Astrocyte (in vitro differentiated cells and primary cell): ENCODE data around the gene EEF2K. TPM values are rescaled to one million over a fixed set of nuclear protein-coding genes. Genes with fewer than 3 reads are reported as not detected.
"Not testable (repeated sequence)": the region's sequence is repeated elsewhere in the genome, so short reads cannot be mapped to it uniquely, and the experiment has no call there.

Experiments used
- DNase-seq: peaks from one replicate; pipeline ENCODE4 v3.0.0-alpha.2; 2010; ENCODE audit warnings: low read depth
- FAIRE-seq: peaks from 2 replicates; lab custom pipeline; 2011; peaks lifted over from hg19 to GRCh38; lab: Jason Lieb, UNC
- H2AFZ ChIP-seq: 2 replicates; pipeline ENCODE4 v1.6.0; 2012; ENCODE audit warnings: low read depth, low read length, inconsistent platforms
- H3K27ac ChIP-seq: 2 replicates; pipeline ENCODE4 v1.5.1; 2011; ENCODE audit warnings: low read depth, low read length, inconsistent platforms
- H3K27me3 ChIP-seq: 2 replicates; pipeline ENCODE4 v1.6.0; 2011; ENCODE audit warnings: low read length, inconsistent platforms; ENCODE audit not compliant: insufficient read depth
- H3K36me3 ChIP-seq: 2 replicates; pipeline ENCODE4 v1.5.1; 2011; ENCODE audit warnings: low read length, inconsistent platforms; ENCODE audit not compliant: insufficient read depth
- H3K4me1 ChIP-seq: 2 replicates; pipeline ENCODE4 v1.5.1; 2011; ENCODE audit warnings: low read length, inconsistent platforms; ENCODE audit not compliant: insufficient read depth
- H3K4me2 ChIP-seq: 2 replicates; pipeline ENCODE4 v1.6.0; 2012; ENCODE audit warnings: low read length, inconsistent platforms
- H3K4me3 ChIP-seq: 2 replicates; pipeline ENCODE4 v1.5.1; 2011; ENCODE audit warnings: low read depth, mild to moderate bottlenecking, low read length, inconsistent platforms; ENCODE audit not compliant: insufficient read depth
- H3K79me2 ChIP-seq: 2 replicates; pipeline ENCODE4 v1.6.0; 2012; ENCODE audit warnings: mild to moderate bottlenecking, low read length, inconsistent platforms; ENCODE audit not compliant: insufficient read depth
- H3K9ac ChIP-seq: 2 replicates; pipeline ENCODE4 v1.6.0; 2012; ENCODE audit warnings: mild to moderate bottlenecking, low read length, inconsistent platforms
- H3K9me3 ChIP-seq: 2 replicates; pipeline ENCODE4 v1.5.1; 2012; ENCODE audit warnings: low read depth, mild to moderate bottlenecking, low read length, inconsistent platforms; ENCODE audit not compliant: insufficient read depth
- H4K20me1 ChIP-seq: 2 replicates; pipeline ENCODE4 v1.6.0; 2012; ENCODE audit warnings: low read length, inconsistent platforms; ENCODE audit not compliant: insufficient read depth
- H3K27ac Mint-ChIP-seq: one replicate; pipeline ENCODE4 v1.8.0; 2021; ENCODE audit warnings: mild to moderate bottlenecking, mixed read lengths; ENCODE audit not compliant: unreplicated experiment
- H3K27me3 Mint-ChIP-seq: one replicate; pipeline ENCODE4 v1.8.0; 2021; ENCODE audit warnings: low read depth, mixed read lengths; ENCODE audit not compliant: unreplicated experiment
- H3K36me3 Mint-ChIP-seq: one replicate; pipeline ENCODE4 v1.8.0; 2021; ENCODE audit warnings: low read depth, mixed read lengths; ENCODE audit not compliant: unreplicated experiment
- H3K4me1 Mint-ChIP-seq: one replicate; pipeline ENCODE4 v1.8.0; 2021; ENCODE audit warnings: low read depth, mixed read lengths; ENCODE audit not compliant: unreplicated experiment
- H3K4me3 Mint-ChIP-seq: one replicate; pipeline ENCODE4 v1.8.0; 2021; ENCODE audit warnings: mild to moderate bottlenecking, moderate library complexity, mixed read lengths; ENCODE audit not compliant: unreplicated experiment
- H3K9me3 Mint-ChIP-seq: one replicate; pipeline ENCODE4 v1.8.0; 2021; ENCODE audit warnings: mild to moderate bottlenecking, mixed read lengths; ENCODE audit not compliant: unreplicated experiment
- CTCF ChIP-seq: IDR thresholded peaks from 2 replicates; pipeline ENCODE4 v1.5.1; 2011; ENCODE audit warnings: low read depth, mild to moderate bottlenecking, inconsistent platforms, low read length, moderate library complexity; ENCODE audit not compliant: insufficient read depth
- EZH2 ChIP-seq: IDR thresholded peaks from 2 replicates; pipeline ENCODE4 v1.6.1; 2012; ENCODE audit warnings: mild to moderate bottlenecking, low read length, inconsistent platforms; ENCODE audit not compliant: insufficient read depth
- total RNA-seq: library from RNA; stranded (reverse); gene quantifications from 2 replicates; pipeline ENCODE4 v1.2.1, GENCODE V29; 2021

The EEF2K gene
- total RNA-seq, 1 donor from 2014 or later: 20.9 TPM

- Mint-ChIP-seq H3K27ac (no peak overlapping the region), H3K9me3 (peaks cover 2% of the 10 kb centered on the region), H3K36me3 (peaks cover 33% of the 10 kb centered on the region), H3K4me1 (peaks cover 2% of the 10 kb centered on the region), H3K4me3 (no peak overlapping the region), H3K27me3 (no peaks in the 10 kb centered on the region)
- no peaks in the 10 kb centered on the region for H3K27me3 ChIP-seq
- no peak overlapping the region for H3K4me3 ChIP-seq
- no peaks in the 10 kb centered on the region for H3K9me3 ChIP-seq
- TF ChIP-seq EZH2: no peak
- no peak for TF ChIP-seq CTCF
- H3K27ac ChIP-seq: no peak overlapping the region
- no peaks in the 10 kb centered on the region for H3K36me3 ChIP-seq
- H3K4me1 ChIP-seq: peaks cover 12% of the 10 kb centered on the region
- H2AFZ ChIP-seq: no peak overlapping the region
- no peak overlapping the region for H3K4me2 ChIP-seq
- H3K79me2 ChIP-seq: peaks cover 64% of the 10 kb centered on the region
- FAIRE-seq (no peak), DNase-seq (no peak)
- peaks cover 86% of the 10 kb centered on the region for H4K20me1 ChIP-seq
- H3K9ac ChIP-seq: no peak overlapping the region
These were observed 8.8 kb downstream of the EEF2K start for GRCh38 chr16:22214889-22215288.

DNA sequence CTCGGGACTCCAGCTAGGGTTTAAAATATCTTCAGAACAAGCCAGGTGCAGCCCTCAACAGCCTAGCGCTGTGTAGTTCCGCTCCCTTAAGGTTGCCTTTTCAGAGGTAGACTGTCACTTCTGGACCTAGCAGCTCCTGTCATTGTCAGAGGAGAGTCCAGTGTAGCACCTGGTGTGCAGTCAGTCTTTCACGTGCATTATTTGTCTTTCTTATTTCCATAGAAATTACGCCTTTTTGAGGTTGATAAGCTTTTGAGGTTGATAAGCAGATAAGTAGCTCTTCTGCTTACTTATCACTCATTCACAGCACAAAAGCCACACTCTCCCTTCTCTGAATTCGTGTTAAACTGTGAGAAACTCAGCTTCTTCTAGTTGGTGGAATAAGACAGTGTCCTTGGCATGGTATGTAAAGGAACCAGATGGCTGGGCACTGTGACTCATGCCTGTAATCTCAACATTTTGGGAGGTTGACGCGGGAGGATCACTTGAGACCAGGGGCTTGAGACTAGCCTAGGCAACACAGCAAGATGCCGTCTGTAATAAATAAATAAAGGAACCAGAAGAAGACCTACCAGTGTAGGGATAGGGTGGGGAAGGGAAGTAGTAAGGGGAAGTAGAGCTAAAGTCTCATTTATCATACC lies 10.2 kb downstream of the EEF2K start:
- no peak overlapping the region for H3K4me3 Mint-ChIP-seq

GRCh38 chr16:22216832-22217225 lies 10.8 kb downstream of the EEF2K start:
- not testable (repeated sequence) for H3K36me3 ChIP-seq, H3K4me1 ChIP-seq, H3K9ac ChIP-seq, H3K27ac Mint-ChIP-seq, H3K4me3 Mint-ChIP-seq, H2AFZ ChIP-seq, H3K4me1 Mint-ChIP-seq, DNase-seq, H3K27ac ChIP-seq, H3K27me3 Mint-ChIP-seq, FAIRE-seq, H3K9me3 Mint-ChIP-seq, H3K9me3 ChIP-seq, H3K4me2 ChIP-seq, H3K4me3 ChIP-seq, H3K27me3 ChIP-seq
- Histone ChIP-seq H4K20me1 (peaks cover 80% of the 10 kb centered on the region), H3K79me2 (peaks cover 57% of the 10 kb centered on the region)
- peaks cover 22% of the 10 kb centered on the region for H3K36me3 Mint-ChIP-seq

More for the DNA sequence above, 10.2 kb downstream of the EEF2K start:
- H3K9me3 ChIP-seq: no peaks in the 10 kb centered on the region
- DNase-seq (peak; percentile 43), FAIRE-seq (no peak)
- H2AFZ ChIP-seq: no peak overlapping the region
- H3K79me2 ChIP-seq: peaks cover 56% of the 10 kb centered on the region
- peaks cover 9% of the 10 kb centered on the region for H3K4me1 ChIP-seq
- H3K27me3 ChIP-seq: no peaks in the 10 kb centered on the region
- H3K9ac ChIP-seq: no peak overlapping the region
- H3K27me3 Mint-ChIP-seq: no peaks in the 10 kb centered on the region
- H3K9me3 Mint-ChIP-seq: peaks cover 2% of the 10 kb centered on the region
- TF ChIP-seq EZH2 (no peak), CTCF (no peak)
- H3K4me1 Mint-ChIP-seq: no peaks in the 10 kb centered on the region
- H3K36me3 Mint-ChIP-seq: peaks cover 25% of the 10 kb centered on the region
- H3K27ac Mint-ChIP-seq: no peak overlapping the region
- H4K20me1 ChIP-seq: peaks cover 85% of the 10 kb centered on the region
- no peaks in the 10 kb centered on the region for H3K36me3 ChIP-seq
- H3K4me3 ChIP-seq: no peak overlapping the region
- H3K27ac ChIP-seq: no peak overlapping the region
- H3K4me2 ChIP-seq: no peak overlapping the region
